ENCODE measurements around the gene TMEM171. TPM values are rescaled to one million over a fixed set of nuclear protein-coding genes. Genes with fewer than 3 reads are reported as not detected.

Gene TMEM171
- total and polyA plus RNA-seq, 5 donors from 2014 or later = not detected

DNA sequence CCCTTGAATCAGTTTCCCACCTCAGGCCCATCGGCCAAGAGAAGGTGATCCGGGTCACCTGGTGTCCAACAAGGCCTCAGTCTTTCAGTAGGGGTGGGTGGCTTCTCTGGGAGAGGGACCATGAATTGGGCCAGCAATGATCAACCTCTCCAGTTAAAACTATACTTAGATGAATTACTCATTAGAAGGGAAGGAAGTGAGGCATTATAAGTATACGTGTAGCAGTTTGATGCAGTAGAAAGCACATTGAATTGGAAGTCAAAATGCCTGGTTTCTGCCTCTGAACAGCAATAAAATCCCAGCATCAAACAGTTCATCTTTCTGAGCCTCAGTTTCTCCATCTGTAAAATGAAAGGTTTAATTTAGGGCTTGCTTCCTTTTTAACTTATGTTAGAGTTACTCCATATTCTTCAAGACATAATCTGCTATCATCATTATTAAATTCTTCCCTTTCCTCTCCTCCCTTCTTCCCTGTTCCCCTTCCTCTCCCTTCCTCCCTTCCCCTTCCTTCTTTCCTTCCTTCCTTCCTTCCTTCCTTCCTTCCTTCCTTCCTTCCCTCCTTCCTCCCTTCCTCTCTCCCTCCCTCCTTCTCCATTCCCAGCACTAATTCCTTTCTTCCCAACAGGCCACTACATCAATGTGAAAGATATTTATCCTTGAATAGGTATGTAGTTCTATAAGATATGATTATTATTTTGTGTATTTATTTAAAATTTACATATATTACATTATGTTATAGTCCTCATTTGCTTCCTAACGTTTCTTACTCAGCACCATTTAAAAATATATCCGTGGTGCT lies 34.0 kb downstream of the TMEM171 start:
- Mint-ChIP-seq H3K36me3 (no peaks in the 10 kb centered on the region), H3K27ac (no peak overlapping the region), H3K4me1 (peaks cover 0 to 7% (median 3%) of the 10 kb centered on the region in 4 donors), H3K4me3 (no peak overlapping the region), H3K27me3 (peaks cover 34% of the 10 kb centered on the region), H3K9me3 (peaks cover 0 to 4% (median 0%) of the 10 kb centered on the region in 7 donors)
- Histone ChIP-seq H3K4me1 (ENCODE audit: control insufficient read depth, insufficient read depth, low read length, poor library complexity, severe bottlenecking) (peaks cover 3% of the 10 kb centered on the region), H3K36me3 (ENCODE audit: control insufficient read depth, insufficient read depth, low read length) (no peaks in the 10 kb centered on the region), H3K27me3 (ENCODE audit: control insufficient read depth, insufficient read depth, low read length) (peaks cover 11% of the 10 kb centered on the region), H3K4me3 (ENCODE audit: low read depth, low read length) (no peak overlapping the region), H3K9me3 (ENCODE audit: control insufficient read depth in 2 of 2, low read length in 2 of 2) (no peaks in the 10 kb centered on the region), H3K27ac (ENCODE audit: insufficient read depth, low read length, poor library complexity, severe bottlenecking) (no peak overlapping the region)
- DNase-seq (no peak), ATAC-seq (ENCODE audit: low read depth in 2 of 2) (no peak)

DNA sequence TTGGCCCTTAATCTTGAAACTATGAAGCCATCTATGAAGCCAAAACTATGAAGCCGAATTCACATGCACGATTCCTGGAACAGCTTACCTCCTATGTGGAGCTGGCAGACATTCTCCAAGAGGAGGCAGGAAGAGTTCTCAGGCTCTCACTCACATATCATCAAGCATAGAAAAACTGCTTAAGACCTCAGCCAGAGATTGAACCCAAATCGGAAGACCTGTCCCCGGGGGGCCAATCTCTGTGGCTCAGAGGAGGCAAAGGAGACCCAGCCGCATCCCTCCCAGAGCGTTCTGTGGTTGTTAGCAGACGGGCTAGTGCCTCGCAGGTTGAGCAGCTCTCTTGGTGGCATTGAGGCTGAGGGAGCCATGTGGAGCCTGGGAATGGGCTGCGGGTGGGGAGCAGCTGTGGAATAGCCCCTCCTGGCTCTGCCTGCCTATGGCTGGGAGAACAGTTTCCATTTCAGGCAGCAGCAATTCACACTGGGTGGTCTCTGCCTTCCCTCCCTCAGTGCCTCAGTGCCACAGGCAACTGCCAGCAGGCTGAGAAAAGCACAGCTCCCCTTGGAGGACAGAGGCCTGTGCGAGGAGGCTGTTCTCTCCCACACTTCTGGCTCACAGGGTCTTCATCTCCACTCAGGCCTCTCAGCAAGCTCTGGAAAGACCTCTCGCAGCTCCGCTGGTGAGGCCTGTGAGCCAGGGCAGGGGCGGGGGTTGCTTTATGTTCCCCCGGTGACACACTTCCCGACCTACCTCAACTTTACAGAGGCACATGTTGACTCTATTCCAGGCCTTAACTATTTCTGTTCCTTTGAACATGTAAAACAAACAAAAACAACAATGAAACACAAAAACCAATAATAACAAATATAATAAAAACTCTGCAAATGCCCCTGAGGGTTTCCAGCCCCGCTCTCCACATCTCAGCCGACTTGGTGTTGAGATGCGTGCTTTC lies 35.2 kb downstream of the TMEM171 start:
- ATAC-seq (ENCODE audit: low read depth in 2 of 2) (no peak), DNase-seq (no peak)
- Histone ChIP-seq H3K9me3 (ENCODE audit: control insufficient read depth in 2 of 2, low read length in 2 of 2) (no peaks in the 10 kb centered on the region), H3K27me3 (ENCODE audit: control insufficient read depth, insufficient read depth, low read length) (peaks cover 11% of the 10 kb centered on the region), H3K4me3 (ENCODE audit: low read depth, low read length) (no peak overlapping the region), H3K36me3 (ENCODE audit: control insufficient read depth, insufficient read depth, low read length) (no peaks in the 10 kb centered on the region), H3K4me1 (ENCODE audit: control insufficient read depth, insufficient read depth, low read length, poor library complexity, severe bottlenecking) (peaks cover 12% of the 10 kb centered on the region), H3K27ac (ENCODE audit: insufficient read depth, low read length, poor library complexity, severe bottlenecking) (no peak overlapping the region)
- Mint-ChIP-seq H3K27ac (no peak overlapping the region), H3K4me1 (peaks cover 4 to 18% (median 13%) of the 10 kb centered on the region in 4 donors), H3K4me3 (no peak overlapping the region), H3K27me3 (peaks cover 39% of the 10 kb centered on the region), H3K36me3 (no peaks in the 10 kb centered on the region), H3K9me3 (peaks cover 0 to 7% (median 0%) of the 10 kb centered on the region in 7 donors)

DNA sequence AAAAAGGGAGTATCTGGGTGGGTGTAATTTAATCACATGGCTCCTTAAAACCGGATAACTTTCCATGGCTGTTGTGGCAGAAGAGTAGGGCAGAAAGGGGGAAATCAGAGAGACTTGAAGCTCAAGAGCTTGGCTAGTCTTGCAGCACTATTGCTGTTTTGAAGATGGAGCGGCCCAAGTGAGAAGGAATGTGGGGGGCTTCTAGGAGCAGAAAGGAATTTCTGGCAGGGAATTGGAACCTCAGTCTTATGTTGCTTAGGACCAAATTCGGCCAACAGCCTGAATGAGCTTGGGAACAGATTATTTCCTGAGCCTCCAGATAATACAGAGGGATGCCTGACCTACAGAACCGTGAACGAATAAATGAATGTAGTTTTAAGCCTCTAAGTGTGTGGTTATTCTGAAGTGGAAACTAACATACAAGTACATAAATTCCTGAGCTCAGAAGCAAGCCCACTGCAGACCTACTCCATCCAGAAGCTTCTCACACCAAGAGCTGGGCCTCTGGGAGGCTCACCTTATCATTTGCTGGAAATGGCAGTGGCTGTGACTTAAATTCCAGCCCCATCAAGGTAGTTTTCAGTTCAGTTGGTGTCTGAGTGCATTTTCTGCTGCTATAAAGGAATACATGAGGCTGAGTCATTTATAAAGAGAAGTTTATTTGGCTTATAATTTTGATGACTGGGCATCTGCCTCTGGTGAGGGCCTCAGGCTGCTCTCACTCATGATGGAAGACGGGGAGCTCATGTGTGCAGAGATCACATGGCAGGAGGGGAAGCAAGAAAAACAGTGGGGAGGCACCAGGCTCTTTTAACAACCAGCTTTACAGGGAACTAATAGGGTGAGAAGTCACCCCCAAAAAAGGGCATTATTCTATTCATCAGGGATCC lies 37.3 kb downstream of the TMEM171 start:
- Histone ChIP-seq H3K36me3 (ENCODE audit: control insufficient read depth, insufficient read depth, low read length) (no peaks in the 10 kb centered on the region), H3K9me3 (ENCODE audit: control insufficient read depth in 2 of 2, low read length in 2 of 2) (no peaks in the 10 kb centered on the region), H3K27ac (ENCODE audit: insufficient read depth, low read length, poor library complexity, severe bottlenecking) (no peak overlapping the region), H3K27me3 (ENCODE audit: control insufficient read depth, insufficient read depth, low read length) (peaks cover 16% of the 10 kb centered on the region), H3K4me1 (ENCODE audit: control insufficient read depth, insufficient read depth, low read length, poor library complexity, severe bottlenecking) (peaks cover 19% of the 10 kb centered on the region), H3K4me3 (ENCODE audit: low read depth, low read length) (no peak overlapping the region)
- H3K27me3 Mint-ChIP-seq = peaks cover 37% of the 10 kb centered on the region
- H3K36me3 Mint-ChIP-seq = no peaks in the 10 kb centered on the region
- no peak overlapping the region for H3K4me3 Mint-ChIP-seq
- H3K9me3 Mint-ChIP-seq = peaks cover 0 to 4% (median 0%) of the 10 kb centered on the region in 7 donors
- DNase-seq (no peak), ATAC-seq (ENCODE audit: low read depth in 2 of 2) (no peak)
- H3K4me1 Mint-ChIP-seq = peaks cover 4 to 30% (median 22%) of the 10 kb centered on the region in 4 donors
- H3K27ac Mint-ChIP-seq = peak overlapping the region in 1 of 3 donors; percentile 34

DNA sequence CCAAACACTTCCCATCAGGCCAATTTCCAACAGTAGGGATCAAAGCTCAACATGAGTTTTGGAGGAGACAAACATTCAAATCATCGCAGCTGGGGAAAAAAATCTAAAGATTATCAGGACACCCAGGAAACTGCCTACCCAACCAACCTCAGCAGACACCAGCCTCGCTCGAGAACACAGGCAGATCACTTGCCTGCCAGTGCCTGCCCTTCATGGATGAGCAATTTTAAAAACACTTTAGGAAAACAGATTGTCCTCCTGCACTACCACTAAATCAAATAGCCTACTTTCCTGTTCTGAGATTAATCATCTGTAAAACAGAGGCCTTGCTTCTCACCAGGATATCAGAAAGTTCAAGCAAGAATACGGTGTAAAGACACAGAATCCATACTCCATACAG lies 37.9 kb downstream of the TMEM171 start:
- no peak for ATAC-seq (ENCODE audit: low read depth in 2 of 2)
- DNase-seq = no peak
- Mint-ChIP-seq H3K27me3 (peaks cover 34% of the 10 kb centered on the region), H3K4me1 (peaks cover 4 to 30% (median 22%) of the 10 kb centered on the region in 4 donors), H3K9me3 (peaks cover 0 to 4% (median 0%) of the 10 kb centered on the region in 7 donors), H3K4me3 (no peak overlapping the region), H3K36me3 (no peaks in the 10 kb centered on the region), H3K27ac (no peak overlapping the region)
- H3K9me3 ChIP-seq (ENCODE audit: control insufficient read depth in 2 of 2, low read length in 2 of 2) = no peaks in the 10 kb centered on the region
- H3K27ac ChIP-seq (ENCODE audit: insufficient read depth, low read length, poor library complexity, severe bottlenecking) = no peak overlapping the region
- H3K4me1 ChIP-seq (ENCODE audit: control insufficient read depth, insufficient read depth, low read length, poor library complexity, severe bottlenecking) = peaks cover 19% of the 10 kb centered on the region
- peaks cover 18% of the 10 kb centered on the region for H3K27me3 ChIP-seq (ENCODE audit: control insufficient read depth, insufficient read depth, low read length)
- no peaks in the 10 kb centered on the region for H3K36me3 ChIP-seq (ENCODE audit: control insufficient read depth, insufficient read depth, low read length)
- no peak overlapping the region for H3K4me3 ChIP-seq (ENCODE audit: low read depth, low read length)

DNA sequence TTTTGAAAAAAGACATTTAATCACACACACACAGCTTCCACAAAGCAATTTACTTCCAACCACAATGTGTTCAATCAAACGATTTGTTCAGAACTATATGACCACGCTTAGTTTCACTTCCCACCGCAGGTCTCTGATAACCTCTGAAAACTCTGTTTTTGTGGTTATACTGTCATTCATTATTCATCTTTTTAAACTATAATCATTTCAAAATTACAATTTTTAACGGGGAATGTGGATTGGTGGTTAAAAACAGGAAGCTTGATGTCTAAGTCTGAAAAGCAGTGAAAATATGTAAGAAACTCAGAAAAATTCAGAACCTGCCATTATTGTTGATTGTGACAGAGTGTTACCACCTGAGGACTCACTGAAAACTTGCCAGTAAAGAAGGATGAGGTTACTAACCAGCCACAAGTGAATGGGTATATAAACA lies 39.9 kb downstream of the TMEM171 start:
- no peaks in the 10 kb centered on the region for H3K36me3 ChIP-seq (ENCODE audit: control insufficient read depth, insufficient read depth, low read length)
- DNase-seq = peak in 2 of 3 donors; percentile 64 to 85
- H3K27me3 Mint-ChIP-seq = peaks cover 37% of the 10 kb centered on the region
- H3K4me3 ChIP-seq (ENCODE audit: low read depth, low read length) = peak overlapping the region; percentile 5
- peaks cover 19% of the 10 kb centered on the region for H3K4me1 ChIP-seq (ENCODE audit: control insufficient read depth, insufficient read depth, low read length, poor library complexity, severe bottlenecking)
- peaks cover 0 to 4% (median 0%) of the 10 kb centered on the region in 7 donors for H3K9me3 Mint-ChIP-seq
- H3K27ac ChIP-seq (ENCODE audit: insufficient read depth, low read length, poor library complexity, severe bottlenecking) = no peak overlapping the region
- H3K27me3 ChIP-seq (ENCODE audit: control insufficient read depth, insufficient read depth, low read length) = peaks cover 28% of the 10 kb centered on the region
- H3K27ac Mint-ChIP-seq = peak overlapping the region in 2 of 3 donors; percentile 20 to 45
- H3K36me3 Mint-ChIP-seq = no peaks in the 10 kb centered on the region
- H3K4me3 Mint-ChIP-seq = peak overlapping the region in 2 of 4 donors; percentile 13 to 50
- no peaks in the 10 kb centered on the region for H3K9me3 ChIP-seq (ENCODE audit: control insufficient read depth in 2 of 2, low read length in 2 of 2)
- peaks cover 4 to 30% (median 22%) of the 10 kb centered on the region in 4 donors for H3K4me1 Mint-ChIP-seq
- ATAC-seq (ENCODE audit: low read depth in 2 of 2) = peak; percentile 70 to 83

DNA sequence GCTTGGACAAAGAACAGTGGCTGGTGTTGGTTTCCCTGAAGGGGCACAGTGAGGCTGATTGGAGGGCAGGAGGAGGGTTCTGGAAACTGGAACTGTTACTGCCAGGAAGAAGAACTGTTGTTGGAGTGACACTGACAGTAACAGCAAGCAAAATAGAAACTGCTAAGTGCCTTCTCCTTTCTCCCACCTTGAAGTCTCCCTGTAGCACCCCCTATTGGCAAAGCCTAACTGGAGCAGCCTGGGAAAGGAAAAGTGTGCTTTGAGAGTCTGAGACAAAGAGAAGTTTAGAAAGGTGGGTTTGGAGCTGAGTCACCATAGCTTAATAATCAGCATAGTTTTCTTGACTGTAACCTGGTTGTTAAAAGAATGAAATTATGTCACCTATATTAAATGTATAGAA lies 50.1 kb downstream of the TMEM171 start:
- Histone ChIP-seq H3K9me3 (ENCODE audit: control insufficient read depth in 2 of 2, low read length in 2 of 2) (no peaks in the 10 kb centered on the region), H3K27ac (ENCODE audit: insufficient read depth, low read length, poor library complexity, severe bottlenecking) (no peak overlapping the region), H3K36me3 (ENCODE audit: control insufficient read depth, insufficient read depth, low read length) (no peaks in the 10 kb centered on the region), H3K27me3 (ENCODE audit: control insufficient read depth, insufficient read depth, low read length) (peaks cover 30% of the 10 kb centered on the region), H3K4me1 (ENCODE audit: control insufficient read depth, insufficient read depth, low read length, poor library complexity, severe bottlenecking) (no peaks in the 10 kb centered on the region), H3K4me3 (ENCODE audit: low read depth, low read length) (no peak overlapping the region)
- Mint-ChIP-seq H3K4me1 (no peaks in the 10 kb centered on the region), H3K27ac (no peak overlapping the region), H3K36me3 (no peaks in the 10 kb centered on the region), H3K27me3 (peaks cover 50% of the 10 kb centered on the region), H3K9me3 (peaks cover 0 to 5% (median 0%) of the 10 kb centered on the region in 7 donors), H3K4me3 (no peak overlapping the region)
- DNase-seq (peak in 1 of 3 donors; percentile 24), ATAC-seq (ENCODE audit: low read depth in 2 of 2) (no peak)

DNA sequence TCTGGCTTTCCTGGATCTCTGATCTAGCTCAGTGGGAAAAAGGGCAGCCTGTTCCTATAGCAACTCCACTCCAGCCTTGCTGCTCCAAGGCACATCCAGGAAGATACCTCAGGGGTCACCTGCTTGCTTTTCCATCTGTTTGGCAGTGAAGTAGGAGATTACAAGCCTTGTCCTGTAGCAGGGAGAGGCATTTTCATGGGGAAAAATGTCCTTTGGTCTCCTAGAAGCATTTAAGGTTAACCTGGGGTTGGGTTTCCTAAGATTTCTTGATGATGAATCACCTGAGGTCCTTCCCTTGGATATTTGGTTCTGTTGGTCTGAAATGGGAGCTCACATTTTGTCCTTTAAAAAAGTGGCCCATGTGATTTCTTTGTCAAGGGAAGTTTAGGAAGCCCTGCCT lies 51.1 kb downstream of the TMEM171 start:
- H3K27ac ChIP-seq (ENCODE audit: insufficient read depth, low read length, poor library complexity, severe bottlenecking) = no peak overlapping the region
- H3K9me3 ChIP-seq (ENCODE audit: control insufficient read depth in 2 of 2, low read length in 2 of 2) = no peaks in the 10 kb centered on the region
- Mint-ChIP-seq H3K4me1 (no peaks in the 10 kb centered on the region), H3K27me3 (peaks cover 47% of the 10 kb centered on the region), H3K36me3 (no peaks in the 10 kb centered on the region), H3K27ac (no peak overlapping the region), H3K4me3 (no peak overlapping the region), H3K9me3 (peaks cover 0 to 5% (median 0%) of the 10 kb centered on the region in 7 donors)
- no peak for DNase-seq
- ATAC-seq (ENCODE audit: low read depth in 2 of 2) = no peak
- H3K27me3 ChIP-seq (ENCODE audit: control insufficient read depth, insufficient read depth, low read length) = peaks cover 23% of the 10 kb centered on the region
- no peak overlapping the region for H3K4me3 ChIP-seq (ENCODE audit: low read depth, low read length)
- H3K4me1 ChIP-seq (ENCODE audit: control insufficient read depth, insufficient read depth, low read length, poor library complexity, severe bottlenecking) = no peaks in the 10 kb centered on the region
- no peaks in the 10 kb centered on the region for H3K36me3 ChIP-seq (ENCODE audit: control insufficient read depth, insufficient read depth, low read length)

Measured in CD4-positive, CD25-positive, alpha-beta regulatory T cell (primary cell).